HT-29 (cell line): ENCODE data around the gene PREPL. TPM values are rescaled to one million over a fixed set of nuclear protein-coding genes. Genes with fewer than 3 reads are reported as not detected.
"Not testable (repeated sequence)": the region's sequence is repeated elsewhere in the genome, so short reads cannot be mapped to it uniquely, and the experiment has no call there.

Source experiments
- DNase-seq: peaks from one replicate; pipeline ENCODE4 v3.0.0-alpha.2; 2015; ENCODE audit warnings: low spot score
- total RNA-seq: library from RNA; depleted of rRNA; stranded (reverse); fragments of >200 nt; shearing (Covaris generic); gene quantifications from 2 replicates; pipeline ENCODE4 v1.2.3, GENCODE V29; 2014

PREPL gene
- total RNA-seq, 1 experiment from 2014 or later = 19.0 TPM

DNA sequence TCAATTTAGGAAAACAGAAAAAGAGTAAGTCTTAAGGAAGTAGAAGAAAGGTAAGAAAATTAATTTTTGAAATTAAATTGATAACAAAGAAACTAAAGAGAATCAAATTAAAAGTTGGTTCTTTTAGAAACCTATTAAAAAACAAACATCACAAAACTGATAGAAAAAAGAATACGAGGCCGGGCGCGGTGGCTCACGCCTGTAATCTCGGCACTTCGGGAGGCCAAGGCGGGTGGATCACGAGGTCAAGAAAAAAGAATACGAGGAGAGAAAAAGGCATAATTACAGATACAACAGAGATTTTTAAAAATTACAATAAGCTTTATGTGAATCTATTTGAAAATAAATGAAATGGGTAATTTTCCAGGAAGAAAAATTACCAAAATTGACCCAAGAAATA, 11.8 kb downstream of the PREPL start:
- no peak for DNase-seq

DNA sequence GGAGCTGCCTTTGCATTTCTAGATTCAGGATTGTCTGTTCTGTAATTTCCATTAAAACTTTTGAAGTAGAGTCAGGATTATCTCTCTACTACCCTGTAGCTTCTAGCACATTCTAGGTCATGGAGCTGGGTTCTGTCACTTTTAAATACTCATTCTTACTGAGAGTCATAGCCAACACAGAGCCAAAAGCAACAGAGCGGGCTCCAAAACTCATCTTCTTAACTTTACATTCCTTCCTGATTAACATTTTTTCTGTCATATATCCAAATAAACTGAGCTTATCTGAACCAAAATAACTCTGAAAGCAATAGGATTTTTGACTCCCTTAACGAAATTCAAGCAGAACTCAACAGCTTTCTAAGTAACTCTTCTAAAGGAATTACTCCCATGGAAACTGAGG, 12.9 kb downstream of the PREPL start:
- no peak for DNase-seq

DNA sequence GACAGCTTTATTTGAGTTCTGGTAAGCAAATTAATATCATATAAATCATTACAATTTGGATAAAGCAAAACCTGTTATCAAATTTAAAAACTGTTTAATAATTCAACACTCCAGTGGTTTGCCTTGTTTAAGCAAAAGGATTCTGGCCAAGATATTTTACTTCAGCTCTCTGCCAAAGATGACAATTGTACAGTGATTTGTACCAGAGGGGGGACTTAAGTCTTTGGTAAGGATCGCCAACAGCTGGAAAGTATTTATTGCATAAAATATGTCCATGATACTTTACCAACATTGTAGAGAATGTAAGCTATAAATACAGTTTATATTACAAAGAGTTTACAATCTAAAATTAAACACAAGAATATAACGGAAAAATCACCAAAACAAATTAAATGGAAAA, 13.8 kb downstream of the PREPL start:
- no peak for DNase-seq

DNA sequence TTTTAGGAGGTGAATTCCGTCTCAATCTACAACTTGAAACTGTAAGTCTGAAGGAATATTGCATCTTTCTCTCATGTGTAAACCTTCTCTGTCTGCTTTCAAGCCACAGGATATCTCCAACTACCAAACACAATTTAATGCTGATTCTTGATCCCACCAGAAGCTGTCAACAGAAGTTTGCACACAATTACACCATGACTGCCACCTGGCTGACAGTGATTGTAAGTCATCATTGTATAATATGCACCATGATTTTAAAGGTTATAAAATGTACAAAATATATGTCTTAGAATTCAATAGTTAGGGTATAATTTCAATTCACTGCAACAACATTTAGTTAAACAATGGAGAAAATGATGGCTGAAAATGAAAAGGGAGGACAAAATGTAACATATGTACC, 18.4 kb downstream of the PREPL start:
- peak; percentile 42 for DNase-seq

DNA sequence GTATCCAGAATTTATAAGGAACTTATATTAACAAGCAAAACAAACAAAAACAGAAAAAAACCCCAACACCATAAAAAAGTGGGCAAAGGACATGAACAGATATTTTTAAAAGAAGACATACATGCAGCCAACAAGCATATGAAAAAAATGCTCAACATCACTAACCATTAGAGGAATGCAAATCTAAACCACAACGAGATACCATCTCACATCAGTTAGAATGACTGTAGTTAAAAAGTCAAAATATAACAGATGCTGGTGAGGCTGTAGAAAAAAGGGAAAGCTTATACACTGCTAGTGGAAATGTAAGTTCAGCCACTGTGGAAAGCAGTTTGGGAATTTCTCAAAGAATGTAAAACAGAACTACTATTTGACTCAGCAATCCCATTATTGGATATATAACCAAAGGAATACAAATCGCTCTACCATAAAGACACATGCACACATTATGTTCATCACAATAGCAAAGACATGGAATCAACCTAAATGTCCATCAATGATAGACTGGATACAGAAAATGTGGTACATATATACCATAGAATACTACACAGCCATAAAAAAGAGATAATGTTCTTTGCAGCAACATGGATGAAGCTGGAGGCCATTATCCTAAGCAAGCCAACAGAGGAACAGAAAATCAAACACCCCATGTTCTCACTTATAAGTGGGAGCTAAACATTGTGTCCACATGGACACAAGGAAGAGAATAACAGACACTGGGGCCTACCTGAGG, 25.3 kb downstream of the PREPL start:
- no peak for DNase-seq

DNA sequence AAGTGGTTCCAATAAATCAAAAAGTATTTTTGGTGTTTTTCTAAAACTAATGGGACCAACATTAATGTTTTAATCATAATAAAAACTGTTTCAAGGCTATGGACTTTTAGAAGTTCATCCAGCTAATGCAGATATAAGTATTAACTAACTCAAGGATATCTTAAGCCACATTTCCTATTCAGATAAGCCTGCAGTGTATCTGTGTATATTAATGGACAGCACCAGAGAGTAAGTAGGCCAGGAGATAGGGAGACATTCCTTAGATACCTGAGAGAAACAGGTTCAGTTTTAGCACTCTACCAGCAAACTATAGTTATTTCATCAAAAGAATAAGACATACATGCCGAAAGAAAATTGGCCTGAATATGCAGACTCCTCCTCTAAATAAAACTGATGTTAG, 27.3 kb downstream of the PREPL start:
- no peak for DNase-seq

DNA sequence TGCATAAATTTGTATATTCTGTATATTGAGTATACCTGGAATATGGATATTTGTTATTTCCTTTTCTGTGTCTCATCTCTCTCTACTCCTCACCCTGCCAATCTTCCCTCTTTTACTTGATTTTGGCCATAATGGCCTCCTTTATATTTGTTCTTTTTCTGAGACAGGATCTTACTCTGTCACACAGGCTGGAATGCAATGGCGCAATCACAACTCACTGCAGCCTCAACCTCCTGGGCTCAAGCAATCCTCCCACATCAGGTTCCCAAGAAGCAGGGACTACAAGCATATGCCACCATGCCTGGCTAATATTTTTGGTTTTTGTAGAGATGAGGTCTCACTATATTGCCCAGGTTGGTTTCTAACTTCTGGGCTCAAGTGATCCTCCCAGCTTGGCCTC, 30.5 kb downstream of the PREPL start:
- no peak for DNase-seq

DNA sequence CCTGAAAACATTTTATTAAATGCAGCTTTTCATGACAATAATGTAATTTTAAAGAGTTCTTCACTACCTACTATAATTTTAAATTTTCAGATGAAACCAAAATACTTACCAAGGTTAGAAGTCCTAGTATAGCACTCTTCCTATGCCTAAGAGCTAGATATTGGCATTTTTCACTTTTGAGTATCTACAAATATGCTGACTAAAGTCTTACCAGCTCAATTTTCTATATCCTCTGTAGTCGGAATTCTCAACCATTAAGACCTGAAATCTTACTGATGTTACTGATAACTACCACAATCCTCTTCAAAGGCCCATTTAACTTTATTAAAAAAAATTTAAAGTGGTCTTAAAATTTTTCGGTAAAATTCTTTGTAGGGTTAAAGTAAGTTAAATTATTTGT, 32.0 kb downstream of the PREPL start:
- no peak for DNase-seq

DNA sequence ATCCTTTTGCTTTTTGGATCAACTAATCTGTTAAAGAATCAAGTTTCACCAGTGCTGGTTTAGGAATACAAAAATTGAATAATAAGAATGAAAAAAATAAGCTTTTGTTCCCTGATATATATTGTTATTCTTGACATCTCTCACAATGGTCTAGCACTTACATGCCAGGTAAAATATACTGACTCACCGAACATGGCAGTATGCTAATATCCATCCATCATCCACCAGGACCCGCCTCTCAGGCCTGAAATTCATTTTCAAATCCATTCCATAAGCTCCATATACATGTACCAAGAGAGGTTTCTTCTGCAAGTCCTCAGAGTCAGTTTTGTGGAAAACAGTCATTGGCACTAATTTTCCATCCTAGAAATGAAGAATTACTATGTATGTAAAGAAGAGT, 32.5 kb downstream of the PREPL start:
- DNase-seq = no peak

DNA sequence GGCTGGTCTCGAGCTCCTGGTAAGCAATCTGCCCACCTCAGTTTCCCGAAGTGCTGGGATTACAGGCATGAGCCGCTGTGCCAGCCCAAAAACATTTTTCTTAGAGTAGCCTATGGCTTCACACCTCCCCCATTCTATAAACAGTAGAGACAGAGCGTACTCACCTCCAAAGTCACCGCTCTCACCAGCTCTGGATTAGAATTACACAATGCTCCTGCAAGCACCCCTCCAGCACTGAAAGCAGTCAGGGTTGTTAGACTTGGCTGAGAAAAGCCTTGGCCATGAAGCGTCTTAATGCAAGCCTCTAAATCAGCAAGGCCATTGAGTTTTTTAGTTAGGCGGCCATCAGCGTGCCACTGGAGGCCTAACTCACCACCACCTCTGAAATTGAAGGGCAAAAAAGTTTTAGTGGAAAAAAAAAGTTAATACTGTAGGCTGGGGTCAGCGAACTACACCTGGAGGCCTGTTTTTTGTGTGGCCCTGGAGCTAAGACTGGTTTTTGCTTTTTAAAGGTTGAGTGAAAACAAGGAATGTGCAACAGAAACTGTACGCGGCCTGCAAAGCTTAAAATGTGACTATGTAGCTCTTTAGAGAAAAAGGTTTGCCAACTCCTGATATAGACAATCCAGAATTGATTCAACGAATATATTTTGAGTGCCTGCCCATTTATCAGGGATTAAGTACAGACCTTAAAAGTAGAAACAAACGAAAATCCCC, 34.6 kb downstream of the PREPL start:
- no peak for DNase-seq

DNA sequence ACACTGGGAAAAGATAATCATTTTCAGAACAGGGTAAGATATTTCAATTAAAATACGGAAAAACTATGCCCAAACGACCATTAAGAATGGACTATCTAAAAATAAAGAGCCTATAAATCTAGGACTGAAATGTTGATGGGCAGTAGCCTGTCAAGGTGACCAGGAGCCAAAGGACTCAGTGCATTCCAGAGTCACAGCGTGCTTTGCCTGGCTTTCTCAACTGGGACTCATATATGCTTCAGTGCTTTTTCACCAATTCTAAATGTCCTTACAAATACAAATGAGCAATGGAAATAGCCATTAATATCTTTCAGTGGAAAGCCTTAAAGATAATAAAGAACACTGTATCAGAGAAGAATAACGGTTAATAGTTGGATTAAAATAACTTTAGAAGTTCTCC, 35.4 kb downstream of the PREPL start:
- DNase-seq = no peak

DNA sequence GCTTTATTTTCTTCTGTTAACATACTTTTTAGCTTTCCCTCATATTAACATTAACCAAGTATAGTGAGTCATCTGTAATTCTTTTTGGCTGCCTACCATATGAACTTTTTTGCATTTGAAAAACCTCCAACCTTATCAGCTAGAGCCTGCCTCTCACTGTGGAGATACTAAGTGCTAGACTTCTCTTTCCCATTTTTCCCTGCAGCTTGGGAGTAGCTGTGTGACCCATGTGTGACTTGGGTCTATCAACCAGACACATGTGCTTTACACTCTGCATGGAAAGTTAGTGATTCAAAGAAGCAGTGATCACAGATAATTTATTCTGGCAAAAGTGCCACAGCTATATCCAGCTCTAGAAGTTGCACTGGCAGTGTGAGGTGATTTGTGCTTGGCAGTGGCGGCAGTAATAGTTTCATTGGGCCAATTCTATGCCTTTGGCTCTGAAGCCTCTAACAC, 36.3 kb downstream of the PREPL start:
- DNase-seq = no peak

DNA sequence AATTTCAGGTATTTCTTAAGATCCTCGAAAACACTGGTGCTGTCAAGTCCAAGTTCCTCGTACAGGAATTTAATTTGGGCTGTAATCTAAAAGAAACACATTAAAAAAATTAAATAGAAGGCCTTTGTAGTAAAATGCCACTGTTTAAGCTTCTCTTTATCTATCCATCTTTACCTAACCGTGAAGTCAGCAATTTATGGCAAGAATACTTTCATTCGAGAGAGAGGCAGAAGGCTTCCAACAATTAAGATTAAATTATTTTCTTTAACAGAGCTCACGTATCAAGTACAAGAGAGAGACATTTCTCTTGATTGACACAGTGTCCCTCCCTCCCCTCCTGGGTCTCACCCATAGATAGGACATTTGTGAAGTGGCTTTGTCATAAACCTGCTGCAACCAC, 39.9 kb downstream of the PREPL start:
- no peak for DNase-seq

DNA sequence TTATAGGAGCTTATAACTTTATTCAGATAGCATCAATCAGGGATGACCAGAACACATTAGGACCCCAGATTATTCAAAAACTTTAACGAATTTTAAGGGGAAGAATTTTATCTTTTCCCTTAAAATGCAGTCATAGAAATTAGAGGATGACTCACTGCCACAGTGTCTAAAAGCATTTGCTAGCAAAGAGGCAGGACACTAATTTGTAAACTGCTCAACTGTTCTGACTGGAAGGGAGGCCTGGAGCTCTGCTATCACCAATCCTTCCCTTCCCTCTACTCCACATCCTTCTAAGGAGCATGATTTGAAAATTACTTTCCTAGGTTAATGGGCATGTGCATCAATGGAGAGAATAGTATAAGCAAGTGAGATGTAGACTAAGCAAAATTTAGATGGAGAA, 40.5 kb downstream of the PREPL start:
- DNase-seq = no peak

DNA sequence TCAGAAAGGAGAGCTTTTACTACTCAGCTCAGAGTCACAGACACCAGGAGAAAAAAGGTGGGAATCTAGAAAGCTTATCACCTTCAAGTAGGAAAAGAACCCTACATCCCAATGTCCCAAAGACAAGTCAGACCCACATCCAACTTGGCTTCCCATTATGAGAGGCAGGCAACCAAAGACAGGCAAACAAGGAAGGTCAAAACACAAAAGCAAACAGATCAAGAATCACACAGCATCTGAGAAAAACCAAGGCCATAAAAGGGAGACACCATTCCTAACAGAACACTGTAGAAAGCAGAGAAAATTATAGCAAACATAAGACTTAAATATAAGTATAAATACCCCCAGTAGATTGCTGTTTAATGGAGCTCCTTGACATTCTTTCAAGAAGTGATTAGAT, 45.3 kb downstream of the PREPL start:
- DNase-seq = no peak

DNA sequence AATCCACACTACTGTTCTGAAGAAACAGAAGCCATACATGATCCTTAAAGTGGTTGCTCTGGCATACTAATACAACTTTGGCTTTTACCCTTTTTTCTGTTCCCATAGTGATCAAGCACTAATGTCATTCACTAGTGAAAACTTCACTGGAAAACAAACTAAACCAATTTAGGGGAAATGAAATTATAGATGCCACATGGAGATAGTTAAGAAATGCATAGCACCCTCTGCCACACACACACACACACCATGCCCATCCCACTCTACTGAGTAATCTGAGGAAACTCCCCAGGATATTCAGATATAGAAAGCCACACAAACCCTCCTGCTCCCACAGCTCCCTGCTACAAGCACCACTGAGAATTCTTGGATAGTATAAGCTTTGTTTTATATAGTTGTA, 46.9 kb downstream of the PREPL start:
- no peak for DNase-seq

DNA sequence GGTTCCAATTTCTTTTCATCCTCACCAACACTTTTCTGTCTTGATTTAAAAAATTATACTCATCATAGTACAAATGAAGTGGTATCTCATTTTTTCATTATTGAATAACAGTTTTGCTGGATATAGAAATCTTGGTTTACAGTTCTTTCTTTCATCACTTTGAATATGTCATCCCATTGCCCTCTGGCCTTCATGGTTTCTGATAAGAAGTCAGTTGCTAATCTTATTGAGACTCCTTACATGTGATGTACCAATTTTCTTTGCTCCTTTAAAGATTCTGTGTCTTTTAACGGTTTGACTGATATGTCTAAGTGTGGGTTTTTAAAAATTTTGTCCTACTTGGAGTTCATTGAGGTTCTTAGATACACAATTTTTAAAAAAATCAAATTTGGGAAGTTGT, 51.0 kb downstream of the PREPL start:
- no peak for DNase-seq

DNA sequence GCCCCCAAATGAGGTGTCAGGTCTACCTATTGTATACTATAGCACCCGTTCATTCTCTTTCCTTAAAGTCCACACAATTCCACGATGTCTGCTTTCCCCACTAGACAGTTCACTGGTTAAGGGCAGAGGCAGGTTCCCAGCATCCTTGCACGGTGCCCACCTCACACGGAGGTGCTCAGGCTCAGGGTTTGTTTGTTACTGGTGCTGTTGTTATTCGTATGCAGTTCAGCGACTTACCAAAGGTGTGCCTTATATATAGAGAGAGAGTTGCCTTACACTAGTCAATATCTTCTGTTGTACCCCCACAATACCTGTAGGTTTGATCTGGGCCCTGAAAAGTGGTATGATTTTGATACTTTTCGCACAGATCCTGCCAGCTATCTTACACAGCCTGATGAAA, 55.4 kb downstream of the PREPL start:
- DNase-seq = no peak

DNA sequence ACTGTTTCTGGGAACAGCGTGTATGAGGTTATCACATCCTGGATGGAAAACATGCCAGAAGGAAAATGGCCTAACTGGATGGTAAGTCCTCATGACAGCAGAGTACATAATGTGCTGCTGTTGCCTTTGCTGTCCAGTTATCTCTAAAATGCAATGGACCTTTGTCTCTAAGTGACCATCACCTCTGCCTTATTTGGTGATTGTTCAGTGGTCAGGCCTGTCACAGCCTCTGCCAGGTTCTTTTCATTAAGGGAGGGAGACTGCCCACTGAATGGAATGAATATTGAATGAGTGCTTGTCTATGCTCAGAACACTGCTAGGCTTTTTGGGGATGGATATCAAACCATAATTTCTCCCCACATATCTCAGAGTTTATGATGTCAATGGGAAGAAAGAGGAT, 57.0 kb downstream of the PREPL start:
- no peak for DNase-seq

DNA sequence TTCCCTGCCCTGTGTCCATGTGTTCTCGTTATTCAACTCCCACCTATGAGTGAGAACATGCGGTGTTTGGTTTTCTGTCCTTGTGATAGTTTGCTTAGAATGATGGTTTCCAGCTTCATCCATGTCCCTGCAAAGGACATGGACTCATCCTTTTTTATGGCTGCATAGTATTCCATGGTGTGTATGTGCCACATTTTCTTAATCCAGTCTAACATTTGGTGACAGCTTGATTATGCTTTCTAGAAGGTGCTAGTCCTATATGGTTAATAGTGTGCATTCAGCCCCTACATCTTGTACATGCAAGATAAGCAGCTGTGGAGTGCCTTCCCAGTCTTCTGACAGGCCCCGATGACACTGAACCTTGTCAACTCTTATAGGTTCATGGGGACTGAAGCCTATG, 57.5 kb downstream of the PREPL start:
- DNase-seq = not testable (repeated sequence)

DNA sequence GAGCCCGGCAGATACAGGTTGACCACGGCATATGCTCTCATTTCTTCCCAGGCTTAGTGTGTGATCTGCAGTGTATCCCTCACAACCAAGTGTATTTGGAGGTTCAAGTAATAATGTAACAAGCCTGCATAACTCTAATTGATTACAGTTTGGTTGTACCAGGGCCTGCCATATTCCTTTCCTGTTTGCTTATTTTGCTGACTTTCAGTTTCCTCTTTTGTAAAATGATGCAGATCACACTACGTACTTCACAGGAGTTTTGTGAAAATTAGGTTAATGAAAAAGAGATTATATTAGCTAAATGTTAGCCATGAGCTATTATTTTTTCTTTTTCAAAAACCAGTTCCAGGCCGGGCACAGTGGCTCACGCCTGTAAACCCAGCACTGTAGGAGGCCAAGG, 60.2 kb downstream of the PREPL start:
- no peak for DNase-seq

DNA sequence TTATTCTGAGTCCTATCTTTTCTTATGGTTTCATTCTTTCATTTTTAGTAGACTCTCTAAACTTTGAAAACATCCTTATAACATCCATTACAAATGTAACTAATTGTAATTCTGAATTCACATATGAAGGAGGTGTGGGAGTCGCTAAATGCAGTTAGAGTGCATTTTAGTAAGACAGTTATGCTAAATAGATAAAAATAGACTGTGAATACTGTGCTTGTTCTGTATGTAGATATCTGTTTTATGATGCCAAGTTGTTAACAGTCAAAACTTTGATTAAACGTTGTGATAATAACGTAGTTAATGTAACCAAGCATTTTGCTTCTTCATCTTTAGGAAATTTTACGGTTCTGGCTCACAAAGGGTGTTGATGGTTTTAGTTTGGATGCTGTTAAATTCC, 61.7 kb downstream of the PREPL start:
- DNase-seq = no peak

DNA sequence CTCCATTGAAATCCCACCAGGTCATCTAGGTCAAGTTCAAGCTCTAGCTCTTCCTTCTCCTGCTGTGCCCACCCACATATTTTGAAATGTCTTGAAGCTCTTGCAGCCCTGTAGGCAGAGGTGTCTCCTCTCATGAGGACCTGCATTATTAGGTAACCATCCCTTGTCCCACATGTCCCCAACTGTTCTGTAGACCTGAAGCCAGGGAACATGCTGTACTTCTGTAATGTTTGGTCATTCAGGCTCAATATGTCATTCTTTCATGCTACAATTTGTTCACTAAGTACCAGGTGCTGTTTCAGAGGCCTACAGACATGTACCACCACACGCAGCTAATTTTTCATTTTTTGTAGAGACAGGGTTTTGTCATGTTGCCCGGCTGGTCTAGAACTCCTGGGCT, 63.9 kb downstream of the PREPL start:
- DNase-seq = no peak

DNA sequence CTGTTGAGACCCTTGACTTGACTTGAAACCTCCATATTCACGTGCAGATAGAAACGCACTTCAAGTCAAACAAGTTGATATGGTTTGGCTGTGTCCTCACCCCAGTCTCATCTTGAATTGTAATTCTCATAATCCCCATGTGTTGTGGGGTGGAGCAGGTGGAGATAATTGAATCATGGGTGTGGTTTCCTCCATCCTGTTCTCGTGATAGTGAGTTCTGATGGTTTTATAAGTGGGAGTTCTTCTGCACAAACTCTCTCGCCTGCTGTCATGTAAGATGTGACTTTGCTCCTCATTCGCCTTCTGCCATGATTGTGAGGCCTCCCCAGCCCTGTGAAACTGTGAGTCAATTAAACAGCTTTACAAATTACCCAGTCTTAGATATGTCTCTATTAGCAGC, 64.6 kb downstream of the PREPL start:
- no peak for DNase-seq
